Effector CD4-positive, alpha-beta T cell (primary cell): ENCODE measurements around the gene RNF14.

Experiments
- DNase-seq: peaks from one replicate; pipeline ENCODE4 v3.0.0-alpha.2; 2020

Gene RNF14

GRCh38 chr5:141948812-141949211 lies 20.1 kb upstream of the RNF14 start:
- DNase-seq: no peak

GRCh38 chr5:141949511-141949910 lies 19.4 kb upstream of the RNF14 start:
- no peak for DNase-seq

- no peak for DNase-seq
Observed at GRCh38 chr5:141950207-141951005, 18.5 kb upstream of the RNF14 start.

GRCh38 chr5:141951332-141951781 lies 17.5 kb upstream of the RNF14 start:
- DNase-seq: no peak

- no peak for DNase-seq
Observed at GRCh38 chr5:141952020-141952419, 16.9 kb upstream of the RNF14 start.

GRCh38 chr5:141954194-141954593 lies 14.7 kb upstream of the RNF14 start:
- no peak for DNase-seq

GRCh38 chr5:141957367-141957996 lies 11.4 kb upstream of the RNF14 start:
- DNase-seq: no peak

GRCh38 chr5:141958113-141958512 lies 10.8 kb upstream of the RNF14 start, which contains the start of gene PCDH12:
Gene PCDH12 (minus strand): TSS chr5:141958202. CDS start chr5:141957851, 351 bp downstream.
- no peak for DNase-seq

GRCh38 chr5:141958546-141959172 lies 10.2 kb upstream of the RNF14 start:
- no peak for DNase-seq

GRCh38 chr5:141960018-141960417 lies 8.9 kb upstream of the RNF14 start:
- no peak for DNase-seq

GRCh38 chr5:141960449-141961323 lies 8.2 kb upstream of the RNF14 start:
- DNase-seq: peak; percentile 88

- no peak for DNase-seq
Observed at GRCh38 chr5:141961466-141961865, 7.4 kb upstream of the RNF14 start.

GRCh38 chr5:141963701-141964100 lies 5.2 kb upstream of the RNF14 start:
- DNase-seq: no peak

- DNase-seq: no peak
Observed at GRCh38 chr5:141965071-141965470, 3.8 kb upstream of the RNF14 start.

- DNase-seq: no peak
Observed at GRCh38 chr5:141966275-141966962, 2.5 kb upstream of the RNF14 start.

GRCh38 chr5:141966963-141967333 lies 2.0 kb upstream of the RNF14 start:
- DNase-seq: no peak

- no peak for DNase-seq
Observed at GRCh38 chr5:141969783-141970771, 1.2 kb downstream of the RNF14 start.

- DNase-seq: no peak
Observed at GRCh38 chr5:141973871-141974595, 5.1 kb downstream of the RNF14 start.

- no peak for DNase-seq
Observed at GRCh38 chr5:141976176-141976575, 7.3 kb downstream of the RNF14 start.

- no peak for DNase-seq
Observed at GRCh38 chr5:141978389-141978788, 9.5 kb downstream of the RNF14 start.
